Measurements from ENCODE around the gene DCP1A.

DCP1A gene

DNA sequence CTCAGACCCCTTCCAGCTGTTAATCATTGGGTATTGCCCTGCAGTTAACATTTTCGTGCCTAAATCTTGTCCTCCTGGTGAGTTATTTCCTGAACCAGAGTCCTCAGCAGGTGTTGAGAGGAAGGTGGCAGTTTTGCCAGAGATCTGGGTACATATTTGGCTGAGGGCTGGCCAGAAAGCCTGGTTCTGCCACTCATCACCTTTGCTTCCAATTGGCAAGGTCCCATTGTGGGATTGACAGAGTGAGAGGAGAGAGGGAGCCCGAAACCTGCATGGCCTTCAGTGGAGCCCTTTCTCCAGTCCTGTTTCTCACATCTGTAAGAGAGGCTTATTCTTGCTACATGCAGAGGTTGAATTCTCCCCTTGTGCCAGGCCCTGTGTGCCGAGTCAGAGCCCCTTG is 82.6 kb downstream of the DCP1A start:
- peak overlapping the region; percentile 39 for H3K27ac ChIP-seq
- TF ChIP-seq, protein P1, sequence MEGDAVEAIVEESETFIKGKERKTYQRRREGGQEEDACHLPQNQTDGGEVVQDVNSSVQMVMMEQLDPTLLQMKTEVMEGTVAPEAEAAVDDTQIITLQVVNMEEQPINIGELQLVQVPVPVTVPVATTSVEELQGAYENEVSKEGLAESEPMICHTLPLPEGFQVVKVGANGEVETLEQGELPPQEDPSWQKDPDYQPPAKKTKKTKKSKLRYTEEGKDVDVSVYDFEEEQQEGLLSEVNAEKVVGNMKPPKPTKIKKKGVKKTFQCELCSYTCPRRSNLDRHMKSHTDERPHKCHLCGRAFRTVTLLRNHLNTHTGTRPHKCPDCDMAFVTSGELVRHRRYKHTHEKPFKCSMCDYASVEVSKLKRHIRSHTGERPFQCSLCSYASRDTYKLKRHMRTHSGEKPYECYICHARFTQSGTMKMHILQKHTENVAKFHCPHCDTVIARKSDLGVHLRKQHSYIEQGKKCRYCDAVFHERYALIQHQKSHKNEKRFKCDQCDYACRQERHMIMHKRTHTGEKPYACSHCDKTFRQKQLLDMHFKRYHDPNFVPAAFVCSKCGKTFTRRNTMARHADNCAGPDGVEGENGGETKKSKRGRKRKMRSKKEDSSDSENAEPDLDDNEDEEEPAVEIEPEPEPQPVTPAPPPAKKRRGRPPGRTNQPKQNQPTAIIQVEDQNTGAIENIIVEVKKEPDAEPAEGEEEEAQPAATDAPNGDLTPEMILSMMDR (conservative IDR thresholded peaks at IDR 0.05), result no peak
- no peak for TF ChIP-seq ZFX (IDR thresholded peaks at IDR 0.05)

DNA sequence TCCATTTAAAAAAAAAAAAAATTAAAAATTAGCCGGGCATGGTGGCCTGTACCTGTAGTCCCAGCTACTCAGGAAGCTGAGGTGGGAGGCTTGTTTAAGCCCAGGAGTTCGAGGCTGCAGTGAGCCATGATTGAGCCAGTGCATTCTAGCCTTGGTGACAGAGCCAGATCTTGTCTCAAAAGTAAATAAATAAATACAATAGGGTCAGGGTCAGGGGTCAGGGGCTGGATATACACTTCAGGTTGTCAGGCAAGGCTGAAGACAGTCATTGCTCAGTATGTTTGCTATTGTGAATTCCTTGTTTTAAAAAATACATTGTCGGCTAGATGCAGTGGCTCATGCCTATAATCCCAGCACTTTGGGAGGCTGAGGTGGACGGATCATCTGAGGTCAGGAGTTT is 83.4 kb downstream of the DCP1A start:
- TF ChIP-seq, protein P1 (conservative IDR thresholded peaks at IDR 0.05), result no peak
- TF ChIP-seq ZFX (IDR thresholded peaks at IDR 0.05), result no peak
- peak overlapping the region; percentile 39 for H3K27ac ChIP-seq

DNA sequence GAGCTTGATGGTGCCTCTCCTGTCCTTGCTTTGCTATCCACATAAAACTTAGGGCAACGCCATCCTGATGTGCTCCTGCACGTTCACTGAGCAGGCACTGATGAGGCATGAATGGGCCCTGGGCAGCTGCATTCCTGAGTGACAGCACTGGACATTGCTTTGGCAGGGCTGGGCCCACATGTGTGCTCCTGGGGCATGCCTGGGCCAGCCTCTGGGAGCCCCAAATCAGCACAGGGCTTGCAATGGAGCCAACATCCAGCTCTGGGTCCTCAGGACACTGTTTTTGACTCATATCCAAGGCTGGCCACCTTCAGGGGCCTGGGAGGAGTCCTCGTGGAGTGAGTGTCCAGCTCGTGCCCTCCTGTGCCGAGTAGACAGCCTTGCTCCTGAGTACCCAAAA is 85.6 kb downstream of the DCP1A start:
- TF ChIP-seq, protein P1 (conservative IDR thresholded peaks at IDR 0.05), result no peak
- TF ChIP-seq ZFX (IDR thresholded peaks at IDR 0.05), result no peak
- H3K27ac ChIP-seq, result no peak overlapping the region

DNA sequence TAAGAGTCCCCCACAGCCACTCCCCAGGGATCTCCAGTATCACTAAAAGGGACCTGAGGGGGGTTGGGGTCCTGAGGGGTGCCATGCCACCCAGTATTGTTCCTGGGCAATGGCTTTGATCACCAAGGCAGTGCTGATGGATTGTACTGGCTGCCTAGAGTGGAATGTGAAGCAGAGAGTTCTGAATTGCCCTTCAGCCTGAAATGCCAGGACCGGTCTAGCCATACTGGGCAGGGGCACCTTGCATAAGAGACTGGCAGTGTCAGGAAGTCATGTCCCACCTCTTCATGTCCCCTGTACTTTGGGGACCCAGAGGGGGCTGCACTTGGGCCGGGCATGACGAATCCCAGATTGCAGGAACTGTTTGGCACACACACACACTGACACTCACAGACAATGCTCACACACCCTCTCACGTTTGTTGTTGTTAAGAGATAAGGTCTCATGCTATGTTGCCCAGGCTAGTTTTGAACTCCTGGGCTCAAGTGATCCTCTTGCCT is 87.0 kb downstream of the DCP1A start:
- no peak for TF ChIP-seq ZFX (IDR thresholded peaks at IDR 0.05)
- TF ChIP-seq, protein P1 (conservative IDR thresholded peaks at IDR 0.05), result no peak
- no peak overlapping the region for H3K27ac ChIP-seq

DNA sequence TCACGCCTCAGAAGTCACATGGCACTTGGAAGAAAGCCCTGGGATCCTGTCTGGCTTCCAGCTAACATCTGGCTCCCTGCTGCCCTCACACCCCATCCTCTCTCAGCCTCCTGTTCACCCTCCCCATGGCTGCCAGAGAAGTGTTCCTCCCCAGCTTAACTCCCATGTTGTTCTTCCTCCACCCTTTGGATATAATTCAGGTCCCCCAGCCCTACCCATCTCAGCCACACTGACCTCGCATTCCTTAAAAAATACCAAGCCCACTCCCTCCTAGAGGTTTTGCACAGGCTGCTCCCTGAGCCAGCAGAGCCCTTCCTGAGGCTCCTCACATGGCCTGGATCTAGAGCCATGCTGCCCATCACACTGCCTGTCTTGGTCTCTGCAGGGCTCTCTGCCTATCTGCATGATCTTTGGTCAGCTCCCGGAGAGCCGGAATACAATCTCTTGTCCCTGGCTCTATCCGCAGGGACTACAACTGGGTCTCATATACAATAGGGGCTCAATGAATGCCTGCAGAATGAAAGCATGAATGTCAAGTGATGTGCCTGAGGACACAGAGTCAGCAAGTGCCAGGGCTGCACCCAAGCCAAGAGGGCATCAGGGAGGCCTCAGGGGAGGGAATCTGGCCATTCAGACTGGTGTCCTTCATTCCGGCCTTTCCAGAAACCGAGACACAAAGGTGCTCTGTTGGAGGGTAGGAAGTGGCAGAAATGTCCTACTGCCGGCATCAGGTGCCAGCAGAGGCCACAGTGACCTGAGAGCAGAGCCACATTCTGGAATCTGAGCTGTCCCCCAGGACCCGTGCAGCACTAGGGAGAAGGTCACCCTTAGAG is 87.7 kb downstream of the DCP1A start:
- no peak overlapping the region for H3K27ac ChIP-seq
- TF ChIP-seq ZFX (IDR thresholded peaks at IDR 0.05), result no peak
- TF ChIP-seq, protein P1 (conservative IDR thresholded peaks at IDR 0.05), result no peak

DNA sequence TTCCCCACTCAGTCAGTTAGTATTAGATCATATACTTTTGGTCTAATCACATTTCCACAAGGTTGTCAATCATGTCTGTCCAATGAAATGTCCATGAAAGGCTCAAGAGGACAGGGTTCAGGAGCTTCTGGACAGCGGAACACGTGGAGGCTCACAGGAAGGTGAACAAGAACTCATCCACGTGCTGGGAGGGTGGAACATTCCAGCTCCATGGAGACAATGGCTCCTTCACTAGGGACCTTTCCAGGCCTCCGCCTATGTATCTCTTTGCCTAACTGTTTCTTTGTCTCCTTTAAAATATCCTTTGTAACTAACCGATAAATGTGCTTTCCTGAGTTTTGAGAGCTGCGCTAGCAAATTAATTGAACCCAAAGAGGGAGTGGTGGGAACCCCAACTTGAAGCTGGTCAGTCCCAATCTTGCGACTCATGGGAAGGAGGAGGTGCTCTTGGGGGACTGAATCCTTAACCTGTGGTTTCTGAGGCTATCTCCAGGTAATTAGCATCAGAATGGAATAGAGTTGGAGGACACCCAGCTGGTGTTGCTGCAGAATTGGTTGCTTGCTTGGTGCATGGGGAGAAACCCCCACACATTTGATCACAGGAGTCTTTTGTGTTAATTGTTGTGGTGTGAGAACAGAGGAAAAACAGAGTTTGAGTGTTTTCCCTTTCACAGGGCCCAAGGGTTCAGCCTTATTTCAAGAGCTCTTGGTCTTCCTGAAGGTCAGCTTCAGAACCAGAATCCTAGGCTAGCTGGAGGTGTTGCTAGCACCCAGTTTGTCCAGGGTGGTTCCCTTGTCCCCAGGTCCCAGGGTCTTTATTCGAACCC is 88.5 kb downstream of the DCP1A start:
- TF ChIP-seq, protein P1 (conservative IDR thresholded peaks at IDR 0.05), result no peak
- no peak for TF ChIP-seq ZFX (IDR thresholded peaks at IDR 0.05)
- H3K27ac ChIP-seq, result no peak overlapping the region

DNA sequence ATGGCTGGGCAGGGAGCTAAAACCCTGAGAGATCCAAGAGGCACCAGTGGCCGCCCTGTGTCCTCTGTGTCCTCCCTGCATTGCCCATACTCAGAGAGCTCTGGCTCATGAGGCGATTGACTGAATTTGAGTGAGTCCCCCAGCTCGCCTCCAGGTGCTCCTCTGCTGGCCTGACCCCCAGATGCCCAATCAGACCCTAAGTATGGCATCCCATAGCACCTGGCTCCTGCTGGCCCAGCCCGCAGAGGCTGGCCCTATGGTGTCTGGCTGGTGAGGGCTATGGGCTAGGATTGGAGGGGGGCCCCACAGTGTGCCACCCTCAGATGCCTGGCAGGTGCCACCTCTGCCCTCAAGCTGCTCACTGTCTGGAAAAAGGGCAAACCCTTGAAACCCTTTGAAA is 89.9 kb downstream of the DCP1A start:
- no peak overlapping the region for H3K27ac ChIP-seq
- TF ChIP-seq, protein P1 (conservative IDR thresholded peaks at IDR 0.05), result no peak
- TF ChIP-seq ZFX (IDR thresholded peaks at IDR 0.05), result no peak
